Measurements from ENCODE around the gene PTGS1. TPM values are rescaled to one million over a fixed set of nuclear protein-coding genes. Genes with fewer than 3 reads are reported as not detected.
A peak's percentile ranks its signal among the peaks of the same experiment; 100 is the strongest.

The PTGS1 gene
- total RNA-seq, 1 donor from 2014 or later, result 33.4 TPM

DNA sequence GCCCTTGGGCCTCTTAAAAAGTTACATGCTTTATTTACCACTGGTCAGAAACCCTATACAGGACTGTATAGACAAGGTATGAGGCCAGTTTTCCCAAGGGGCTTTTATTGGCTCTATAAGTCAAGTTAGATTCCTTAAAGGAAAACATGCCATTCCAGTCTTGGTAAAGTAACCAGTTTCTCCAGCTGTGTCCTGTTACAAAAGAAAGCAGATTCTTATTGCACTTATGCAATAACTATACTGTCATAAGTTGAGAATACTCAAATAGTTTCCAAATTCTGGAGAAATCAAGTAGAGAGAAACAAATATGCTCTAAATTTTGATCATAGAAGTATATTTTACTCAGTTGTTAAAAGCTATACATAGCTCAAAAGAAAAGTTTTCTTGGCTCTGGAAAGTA, 47.2 kb downstream of the PTGS1 start:
- Mint-ChIP-seq H3K27me3 (ENCODE audit: unreplicated experiment) (peaks cover 1% of the 10 kb centered on the region), H3K27ac (ENCODE audit: unreplicated experiment) (no peak overlapping the region), H3K4me1 (ENCODE audit: unreplicated experiment) (no peaks in the 10 kb centered on the region), H3K36me3 (ENCODE audit: low read depth, unreplicated experiment) (peaks cover 4% of the 10 kb centered on the region), H3K9me3 (ENCODE audit: unreplicated experiment) (peaks cover 35% of the 10 kb centered on the region), H3K4me3 (ENCODE audit: unreplicated experiment) (no peak overlapping the region)
- DNase-seq (ENCODE audit: low spot score), result no peak
- TF ChIP-seq, protein P1, sequence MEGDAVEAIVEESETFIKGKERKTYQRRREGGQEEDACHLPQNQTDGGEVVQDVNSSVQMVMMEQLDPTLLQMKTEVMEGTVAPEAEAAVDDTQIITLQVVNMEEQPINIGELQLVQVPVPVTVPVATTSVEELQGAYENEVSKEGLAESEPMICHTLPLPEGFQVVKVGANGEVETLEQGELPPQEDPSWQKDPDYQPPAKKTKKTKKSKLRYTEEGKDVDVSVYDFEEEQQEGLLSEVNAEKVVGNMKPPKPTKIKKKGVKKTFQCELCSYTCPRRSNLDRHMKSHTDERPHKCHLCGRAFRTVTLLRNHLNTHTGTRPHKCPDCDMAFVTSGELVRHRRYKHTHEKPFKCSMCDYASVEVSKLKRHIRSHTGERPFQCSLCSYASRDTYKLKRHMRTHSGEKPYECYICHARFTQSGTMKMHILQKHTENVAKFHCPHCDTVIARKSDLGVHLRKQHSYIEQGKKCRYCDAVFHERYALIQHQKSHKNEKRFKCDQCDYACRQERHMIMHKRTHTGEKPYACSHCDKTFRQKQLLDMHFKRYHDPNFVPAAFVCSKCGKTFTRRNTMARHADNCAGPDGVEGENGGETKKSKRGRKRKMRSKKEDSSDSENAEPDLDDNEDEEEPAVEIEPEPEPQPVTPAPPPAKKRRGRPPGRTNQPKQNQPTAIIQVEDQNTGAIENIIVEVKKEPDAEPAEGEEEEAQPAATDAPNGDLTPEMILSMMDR (IDR thresholded peaks at IDR 0.05; ENCODE audit: unreplicated experiment), result no peak

DNA sequence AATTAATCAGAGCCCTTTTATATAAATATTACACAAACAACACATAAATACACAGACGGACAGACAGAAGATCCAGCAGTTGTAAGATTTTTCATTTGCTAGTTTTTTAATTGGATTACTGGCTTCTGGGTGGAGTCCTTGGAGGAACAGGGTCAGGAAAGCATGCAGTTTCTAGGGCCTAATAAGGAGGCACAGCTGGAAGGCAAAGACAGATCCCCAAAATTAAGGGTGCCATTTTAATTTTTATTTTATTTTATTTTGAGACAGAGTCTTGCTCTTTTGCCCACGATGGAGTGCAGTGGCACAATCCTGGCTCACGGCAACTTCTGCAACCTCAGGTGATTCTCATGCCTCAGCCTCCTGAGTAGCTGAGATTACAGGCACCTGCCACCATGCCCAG, 49.5 kb downstream of the PTGS1 start:
- peaks cover 27% of the 10 kb centered on the region for H3K9me3 Mint-ChIP-seq (ENCODE audit: unreplicated experiment)
- no peaks in the 10 kb centered on the region for H3K4me1 Mint-ChIP-seq (ENCODE audit: unreplicated experiment)
- TF ChIP-seq, protein P1 (IDR thresholded peaks at IDR 0.05; ENCODE audit: unreplicated experiment), result no peak
- peaks cover 8% of the 10 kb centered on the region for H3K36me3 Mint-ChIP-seq (ENCODE audit: low read depth, unreplicated experiment)
- DNase-seq (ENCODE audit: low spot score), result peak; percentile 13
- H3K4me3 Mint-ChIP-seq (ENCODE audit: unreplicated experiment), result no peak overlapping the region
- H3K27ac Mint-ChIP-seq (ENCODE audit: unreplicated experiment), result no peak overlapping the region
- peaks cover 1% of the 10 kb centered on the region for H3K27me3 Mint-ChIP-seq (ENCODE audit: unreplicated experiment)

DNA sequence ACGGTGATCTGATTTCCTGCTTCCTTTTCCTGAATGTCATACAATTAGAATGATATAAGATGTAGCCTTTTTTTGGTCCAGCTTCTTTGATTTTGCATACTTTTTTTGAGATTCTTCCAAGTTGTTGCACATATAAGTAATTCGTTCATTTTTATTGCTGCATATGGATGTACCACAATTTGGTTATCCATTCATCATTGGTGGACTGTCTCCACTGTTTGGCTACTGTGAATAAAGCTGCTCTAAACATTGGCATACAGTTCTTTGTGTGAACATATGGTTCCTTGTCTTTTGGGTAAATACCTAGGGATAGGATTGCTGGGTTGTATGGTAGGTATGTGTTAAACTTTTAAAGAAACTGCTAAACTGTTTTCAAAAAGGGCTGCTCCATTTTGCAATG, 54.3 kb downstream of the PTGS1 start:
- Mint-ChIP-seq H3K4me1 (ENCODE audit: unreplicated experiment) (no peaks in the 10 kb centered on the region), H3K27ac (ENCODE audit: unreplicated experiment) (no peak overlapping the region), H3K36me3 (ENCODE audit: low read depth, unreplicated experiment) (peaks cover 4% of the 10 kb centered on the region), H3K4me3 (ENCODE audit: unreplicated experiment) (no peak overlapping the region), H3K9me3 (ENCODE audit: unreplicated experiment) (peaks cover 14% of the 10 kb centered on the region), H3K27me3 (ENCODE audit: unreplicated experiment) (peaks cover 2% of the 10 kb centered on the region)
- TF ChIP-seq, protein P1 (IDR thresholded peaks at IDR 0.05; ENCODE audit: unreplicated experiment), result no peak
- DNase-seq (ENCODE audit: low spot score), result no peak

DNA sequence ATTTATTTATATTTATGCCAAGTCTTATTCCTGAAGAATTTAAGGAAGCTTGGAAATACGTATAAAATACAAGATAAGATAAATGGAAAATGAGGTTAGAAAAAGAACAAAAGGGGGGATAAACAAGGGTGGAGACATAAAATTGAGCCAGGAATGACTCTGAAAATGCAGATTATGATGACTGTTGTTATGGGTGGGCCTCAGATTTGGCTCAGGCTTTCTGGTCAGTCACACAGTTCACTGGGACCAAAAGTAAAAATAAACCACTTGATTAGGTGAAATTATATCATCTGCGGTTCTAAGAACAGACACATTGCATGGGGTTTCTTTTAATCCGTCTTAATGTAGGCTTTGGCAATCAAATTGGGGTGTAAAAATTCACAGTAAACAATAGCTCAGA, 55.9 kb downstream of the PTGS1 start:
- peaks cover 2% of the 10 kb centered on the region for H3K9me3 Mint-ChIP-seq (ENCODE audit: unreplicated experiment)
- no peak overlapping the region for H3K4me3 Mint-ChIP-seq (ENCODE audit: unreplicated experiment)
- H3K27ac Mint-ChIP-seq (ENCODE audit: unreplicated experiment), result no peak overlapping the region
- H3K4me1 Mint-ChIP-seq (ENCODE audit: unreplicated experiment), result no peaks in the 10 kb centered on the region
- TF ChIP-seq, protein P1 (IDR thresholded peaks at IDR 0.05; ENCODE audit: unreplicated experiment), result no peak
- peaks cover 2% of the 10 kb centered on the region for H3K27me3 Mint-ChIP-seq (ENCODE audit: unreplicated experiment)
- no peak for DNase-seq (ENCODE audit: low spot score)
- H3K36me3 Mint-ChIP-seq (ENCODE audit: low read depth, unreplicated experiment), result peaks cover 4% of the 10 kb centered on the region

DNA sequence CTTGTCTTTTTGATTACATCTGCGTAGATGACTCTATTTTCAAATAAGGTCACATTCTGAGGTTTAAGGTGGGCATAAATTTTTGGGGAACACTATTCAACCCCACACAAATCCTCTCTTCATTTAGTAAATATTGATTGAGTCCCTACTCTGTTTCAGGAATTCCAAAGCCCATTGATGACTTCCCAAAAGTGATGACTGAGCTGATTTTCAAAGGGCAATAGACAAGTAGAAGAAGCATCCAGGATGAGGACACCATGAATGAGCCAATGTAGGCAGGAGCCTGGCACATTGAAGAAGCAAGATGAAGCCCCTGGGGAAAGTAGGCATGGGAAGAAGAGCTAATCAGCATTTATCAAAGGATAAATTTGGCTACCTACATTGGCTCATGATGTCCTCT, 71.7 kb downstream of the PTGS1 start:
- Mint-ChIP-seq H3K36me3 (ENCODE audit: low read depth, unreplicated experiment) (no peaks in the 10 kb centered on the region), H3K27me3 (ENCODE audit: unreplicated experiment) (no peaks in the 10 kb centered on the region), H3K27ac (ENCODE audit: unreplicated experiment) (no peak overlapping the region), H3K4me1 (ENCODE audit: unreplicated experiment) (no peaks in the 10 kb centered on the region), H3K4me3 (ENCODE audit: unreplicated experiment) (no peak overlapping the region), H3K9me3 (ENCODE audit: unreplicated experiment) (peaks cover 6% of the 10 kb centered on the region)
- TF ChIP-seq, protein P1 (IDR thresholded peaks at IDR 0.05; ENCODE audit: unreplicated experiment), result no peak
- no peak for DNase-seq (ENCODE audit: low spot score)

All from endothelial cell (in vitro differentiated cells).